ENCODE data around the gene PDE10A. TPM values are rescaled to one million over a fixed set of nuclear protein-coding genes. Genes with fewer than 3 reads are reported as not detected.

Gene PDE10A
- total and polyA plus RNA-seq, 12 donors = 6.8 to 20.4 (median 14.2) TPM

DNA sequence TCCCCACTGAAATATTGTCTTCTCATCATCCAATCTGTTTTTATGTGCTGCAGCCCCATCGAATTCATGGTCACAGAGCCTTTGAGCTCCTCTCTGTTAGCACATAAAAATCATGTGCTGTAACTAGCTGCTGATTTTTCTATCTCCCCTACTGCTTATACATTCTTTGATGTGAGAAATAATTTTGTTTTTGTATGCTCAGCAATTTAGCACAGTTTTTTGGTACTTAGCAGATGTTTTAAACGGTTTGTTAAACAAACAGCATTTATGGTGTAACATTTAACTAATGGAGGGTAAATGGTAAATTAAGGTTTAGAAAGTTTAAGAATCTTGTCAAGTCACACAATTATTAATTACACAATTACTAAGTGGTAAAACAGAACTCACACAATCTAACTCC lies 221.9 kb downstream of the PDE10A start:
- Histone ChIP-seq H3K27me3 (no peaks in the 10 kb centered on the region), H3K27ac (no peak overlapping the region), H3K4me1 (no peaks in the 10 kb centered on the region), H3K4me3 (no peak overlapping the region), H3K36me3 (peaks cover 0 to 5% (median 0%) of the 10 kb centered on the region in 9 donors), H3K9me3 (peaks cover 0 to 5% (median 0%) of the 10 kb centered on the region in 11 donors)
- TF ChIP-seq CTCF (IDR thresholded peaks at IDR 0.05) = no peak
- ATAC-seq (no peak), DNase-seq (no peak)
- intact Hi-C loops (cut with DNase I) = loop anchor here in 9 of 10 donors (2.0 to 10.0 kb wide), 8 partner anchors 221 to 411 kb away; partner anchors contain the start of gene PDE10A (in 5 of the 9)
- WGBS, 2 donors = 90 to 95% methylated on average over 2 of the region's 2 CpGs

- no peaks in the 10 kb centered on the region for H3K27me3 ChIP-seq
- H3K27ac ChIP-seq = no peak overlapping the region
- TF ChIP-seq CTCF (IDR thresholded peaks at IDR 0.05) = peak; percentile 34 to 81 (median 70)
- H3K4me3 ChIP-seq = no peak overlapping the region
- no peaks in the 10 kb centered on the region for H3K4me1 ChIP-seq
- DNase-seq (no peak), ATAC-seq (peak in 3 of 8 donors; percentile 44 to 69 (median 62))
- peaks cover 0 to 5% (median 0%) of the 10 kb centered on the region in 9 donors for H3K36me3 ChIP-seq
- H3K9me3 ChIP-seq = peaks cover 0 to 5% (median 0%) of the 10 kb centered on the region in 11 donors
- WGBS, 2 donors = 43 to 44% methylated on average over 4 of the region's 4 CpGs
- intact Hi-C loops (cut with DNase I) = loop anchor here (1.0 to 10.0 kb wide), 10 partner anchors 222 to 412 kb away; partner anchors contain the start of gene PDE10A (in 6 of the 10)
Measured at GRCh38 chr6:165439928-165440554, 223.0 kb downstream of the PDE10A start.

DNA sequence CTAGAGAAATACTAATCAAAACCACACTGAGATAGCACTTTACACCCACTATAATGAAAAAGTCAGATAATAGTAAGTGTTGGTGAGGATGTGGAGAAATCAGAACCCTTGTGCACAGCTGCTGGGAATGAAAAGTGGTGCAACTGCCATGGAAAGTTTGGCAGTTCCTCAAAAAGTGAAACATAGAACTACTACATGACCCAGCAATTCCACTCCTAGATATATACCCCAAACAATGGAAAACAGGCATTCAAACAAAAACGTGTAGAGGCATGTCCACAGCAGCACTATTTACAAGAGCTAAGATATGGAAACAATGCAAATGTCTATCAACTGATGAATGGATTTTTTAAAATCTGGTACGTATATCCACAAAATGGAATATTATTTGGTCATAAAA lies 236.1 kb downstream of the PDE10A start:
- no peak overlapping the region for H3K4me3 ChIP-seq
- H3K27me3 ChIP-seq = no peaks in the 10 kb centered on the region
- no peaks in the 10 kb centered on the region for H3K4me1 ChIP-seq
- 88 to 95% methylated on average over 2 of the region's 2 CpGs for WGBS, 2 donors
- TF ChIP-seq CTCF (IDR thresholded peaks at IDR 0.05) = no peak
- H3K9me3 ChIP-seq = peaks cover 0 to 8% (median 0%) of the 10 kb centered on the region in 11 donors
- peaks cover 0 to 48% (median 2%) of the 10 kb centered on the region in 9 donors for H3K36me3 ChIP-seq
- no peak overlapping the region for H3K27ac ChIP-seq
- ATAC-seq (no peak), DNase-seq (no peak)
- intact Hi-C loops (cut with DNase I) = no loop called here

DNA sequence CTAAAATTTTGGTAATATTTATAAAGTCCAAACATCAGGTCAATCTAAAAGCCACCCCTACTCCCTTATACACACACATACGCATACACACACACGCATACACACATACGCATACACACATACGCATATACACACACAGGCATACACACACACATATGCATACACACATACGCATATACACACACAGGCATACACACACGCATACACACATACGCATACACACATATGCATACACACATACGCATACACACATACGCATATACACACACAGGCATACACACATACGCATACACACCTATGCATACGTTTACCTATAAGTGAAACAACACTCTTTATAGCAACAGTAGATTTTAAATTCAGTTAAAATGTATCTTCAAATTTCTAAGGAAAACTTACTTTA lies 240.8 kb downstream of the PDE10A start:
- intact Hi-C loops (cut with DNase I) = no loop called here

More for the DNA sequence above, 240.8 kb downstream of the PDE10A start:
- DNase-seq (no peak), ATAC-seq (peak in 1 of 8 donors; percentile 17)
- 98% methylated on average over 11 of the region's 11 CpGs for WGBS, 2 donors
- Histone ChIP-seq H3K36me3 (peaks cover 0 to 20% (median 7%) of the 10 kb centered on the region in 9 donors), H3K4me1 (no peaks in the 10 kb centered on the region), H3K4me3 (no peak overlapping the region), H3K27me3 (no peaks in the 10 kb centered on the region), H3K9me3 (peaks cover 0 to 6% (median 0%) of the 10 kb centered on the region in 11 donors), H3K27ac (no peak overlapping the region)
- TF ChIP-seq CTCF (IDR thresholded peaks at IDR 0.05) = no peak
